Keratinocyte (primary cell): ENCODE measurements around the gene CLEC3B. TPM values are rescaled to one million over a fixed set of nuclear protein-coding genes. Genes with fewer than 3 reads are reported as not detected.

ENCODE experiments used
- DNase-seq: peaks from one replicate; pipeline ENCODE4 v3.0.0-alpha.2; 2011; ENCODE audit warnings: low read depth, missing footprints, low spot score
- FAIRE-seq: peaks from 2 replicates; lab custom pipeline; 2011; peaks lifted over from hg19 to GRCh38; lab: Jason Lieb, UNC
- H2AFZ ChIP-seq: 2 replicates; pipeline ENCODE4 v1.6.0; 2012; ENCODE audit warnings: low read length, control low read depth, inconsistent platforms; ENCODE audit not compliant: control insufficient read depth
- H3K27ac ChIP-seq: 2 replicates; pipeline ENCODE4 v1.5.1; 2011; ENCODE audit warnings: low read length; ENCODE audit not compliant: control insufficient read depth, insufficient read depth
- H3K27me3 ChIP-seq: 3 replicates; pipeline ENCODE4 v1.6.0; 2011; ENCODE audit warnings: low read length; ENCODE audit not compliant: control insufficient read depth, insufficient read depth; ENCODE audit errors: extremely low read depth
- H3K36me3 ChIP-seq, 2 experiments: 2 replicates in 1 of 2; 3 replicates in 1 of 2; pipeline ENCODE4 v1.5.1; 2011; ENCODE audit warnings: low read length in 2 of 2, mild to moderate bottlenecking in 1 of 2; ENCODE audit not compliant: control insufficient read depth in 2 of 2, insufficient read depth in 2 of 2; ENCODE audit errors: extremely low read depth in 1 of 2
- H3K4me1 ChIP-seq: 3 replicates; pipeline ENCODE4 v1.5.1; 2011; ENCODE audit warnings: low read length; ENCODE audit not compliant: control insufficient read depth, insufficient read depth; ENCODE audit errors: extremely low read depth
- H3K4me2 ChIP-seq: 3 replicates; pipeline ENCODE4 v1.6.0; 2011; ENCODE audit warnings: low read depth, low read length; ENCODE audit not compliant: control insufficient read depth, insufficient read depth; ENCODE audit errors: extremely low read depth
- H3K4me3 ChIP-seq, 3 experiments: fragments of 200-600 bp in 1 of 3; sonication (generic) in 1 of 3; 2 replicates in 2 of 3; 3 replicates in 1 of 3; pipeline ENCODE4 v1.5.1; 2011 to 2016; ENCODE audit warnings: low read length in 3 of 3, mild to moderate bottlenecking in 3 of 3, control low read depth in 2 of 3, inconsistent platforms in 1 of 3, low read depth in 1 of 3, mixed read lengths in 1 of 3, mixed run types in 1 of 3, moderate library complexity in 1 of 3; ENCODE audit not compliant: control insufficient read depth in 2 of 3, insufficient read depth in 2 of 3; ENCODE audit errors: extremely low read depth in 1 of 3
- H3K79me2 ChIP-seq: 2 replicates; pipeline ENCODE4 v1.6.0; 2012; ENCODE audit warnings: low read length; ENCODE audit not compliant: control insufficient read depth, insufficient read depth
- H3K9ac ChIP-seq: 3 replicates; pipeline ENCODE4 v1.6.0; 2011; ENCODE audit warnings: low read length; ENCODE audit not compliant: control insufficient read depth, insufficient read depth; ENCODE audit errors: extremely low read depth
- H3K9me1 ChIP-seq: 3 replicates; pipeline ENCODE4 v1.6.0; 2011; ENCODE audit warnings: low read length; ENCODE audit not compliant: control insufficient read depth, insufficient read depth; ENCODE audit errors: extremely low read depth
- H3K9me3 ChIP-seq: 2 replicates; pipeline ENCODE4 v1.5.1; 2012; ENCODE audit warnings: low read depth, low read length; ENCODE audit not compliant: control insufficient read depth
- H4K20me1 ChIP-seq: 3 replicates; pipeline ENCODE4 v1.6.0; 2011; ENCODE audit warnings: low read length; ENCODE audit not compliant: control insufficient read depth, insufficient read depth; ENCODE audit errors: extremely low read depth
- EZH2 ChIP-seq: IDR thresholded peaks from one replicate; pipeline ENCODE4 v1.6.1; 2012; ENCODE audit warnings: inconsistent platforms, mild to moderate bottlenecking, low read length, moderate library complexity
- dilution Hi-C: fragments of 300-500 bp; cut with MboI; formaldehyde crosslinking; loops from one replicate; pipeline ENCODE4 v1.7.0; 2020; ENCODE audit warnings: low sequenced_read_pairs; ENCODE audit not compliant: extremely low pct_ligation_motif_present
- polyA plus RNA-seq, 5 experiments: library from polyadenylated mRNA; depleted of rRNA in 3 of 5; stranded (reverse) in 3 of 5; stranded (forward) in 1 of 5; unstranded in 1 of 5; fragments of >200 nt; gene quantifications; 1 replicate in 1 of 5; 2 replicates in 3 of 5; 3 replicates in 1 of 5; pipeline versions ENCODE4 v1.2.1 to v1.2.3, GENCODE V29; 2011 to 2012; ENCODE audit warnings: missing spikeins in 2 of 5, low read depth in 1 of 5, low replicate concordance in 1 of 5
- TF ChIP-seq, protein P1 (sequence below), 3 experiments: IDR thresholded peaks in 1 of 3; conservative IDR thresholded peaks in 1 of 3; optimal IDR thresholded peaks in 1 of 3; 2 replicates in 2 of 3; 3 replicates in 1 of 3; pipeline versions ENCODE3 to v1.5.1; 2011; ENCODE audit warnings: low read length in 3 of 3, mild to moderate bottlenecking in 3 of 3, moderate library complexity in 2 of 3, control low read depth in 1 of 3, inconsistent platforms in 1 of 3; ENCODE audit not compliant: insufficient read depth in 2 of 3; ENCODE audit errors: extremely low read depth in 1 of 3

The CLEC3B gene
- polyA plus RNA-seq, 1 donor (not counting 4 experiments of a cell fraction or from before 2014, with no cell fraction given), result not detected

DNA sequence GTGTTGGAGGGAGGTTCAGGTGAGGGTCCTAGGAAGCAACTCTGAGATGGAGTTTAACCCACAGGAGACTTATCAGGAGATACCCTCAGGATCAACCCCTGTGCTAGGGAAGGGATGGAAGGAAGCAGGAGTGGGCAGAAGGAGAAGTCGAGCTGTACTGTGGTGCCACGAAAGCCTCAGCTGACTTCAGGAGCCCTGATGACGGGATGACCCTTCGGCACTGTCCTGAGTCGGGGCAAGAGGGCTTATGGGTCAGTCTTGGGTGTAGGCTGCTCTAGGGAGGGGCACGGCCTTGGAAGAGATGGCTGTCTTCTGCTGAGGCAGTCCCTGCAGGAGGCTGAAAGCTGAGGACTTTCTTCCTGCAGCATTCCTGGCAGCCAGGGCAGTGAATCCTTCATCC, 7.7 kb downstream of the CLEC3B start:
- no peak for FAIRE-seq
- no peak for TF ChIP-seq EZH2
- TF ChIP-seq, protein P1, sequence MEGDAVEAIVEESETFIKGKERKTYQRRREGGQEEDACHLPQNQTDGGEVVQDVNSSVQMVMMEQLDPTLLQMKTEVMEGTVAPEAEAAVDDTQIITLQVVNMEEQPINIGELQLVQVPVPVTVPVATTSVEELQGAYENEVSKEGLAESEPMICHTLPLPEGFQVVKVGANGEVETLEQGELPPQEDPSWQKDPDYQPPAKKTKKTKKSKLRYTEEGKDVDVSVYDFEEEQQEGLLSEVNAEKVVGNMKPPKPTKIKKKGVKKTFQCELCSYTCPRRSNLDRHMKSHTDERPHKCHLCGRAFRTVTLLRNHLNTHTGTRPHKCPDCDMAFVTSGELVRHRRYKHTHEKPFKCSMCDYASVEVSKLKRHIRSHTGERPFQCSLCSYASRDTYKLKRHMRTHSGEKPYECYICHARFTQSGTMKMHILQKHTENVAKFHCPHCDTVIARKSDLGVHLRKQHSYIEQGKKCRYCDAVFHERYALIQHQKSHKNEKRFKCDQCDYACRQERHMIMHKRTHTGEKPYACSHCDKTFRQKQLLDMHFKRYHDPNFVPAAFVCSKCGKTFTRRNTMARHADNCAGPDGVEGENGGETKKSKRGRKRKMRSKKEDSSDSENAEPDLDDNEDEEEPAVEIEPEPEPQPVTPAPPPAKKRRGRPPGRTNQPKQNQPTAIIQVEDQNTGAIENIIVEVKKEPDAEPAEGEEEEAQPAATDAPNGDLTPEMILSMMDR (optimal IDR thresholded peaks at IDR 0.05 in 1 of 3, IDR thresholded peaks at IDR 0.05 in 1 of 3, conservative IDR thresholded peaks at IDR 0.05 in 1 of 3; ENCODE audit: extremely low read depth in 1 of 3, insufficient read depth in 2 of 3, low read length in 3 of 3), result no peak

DNA sequence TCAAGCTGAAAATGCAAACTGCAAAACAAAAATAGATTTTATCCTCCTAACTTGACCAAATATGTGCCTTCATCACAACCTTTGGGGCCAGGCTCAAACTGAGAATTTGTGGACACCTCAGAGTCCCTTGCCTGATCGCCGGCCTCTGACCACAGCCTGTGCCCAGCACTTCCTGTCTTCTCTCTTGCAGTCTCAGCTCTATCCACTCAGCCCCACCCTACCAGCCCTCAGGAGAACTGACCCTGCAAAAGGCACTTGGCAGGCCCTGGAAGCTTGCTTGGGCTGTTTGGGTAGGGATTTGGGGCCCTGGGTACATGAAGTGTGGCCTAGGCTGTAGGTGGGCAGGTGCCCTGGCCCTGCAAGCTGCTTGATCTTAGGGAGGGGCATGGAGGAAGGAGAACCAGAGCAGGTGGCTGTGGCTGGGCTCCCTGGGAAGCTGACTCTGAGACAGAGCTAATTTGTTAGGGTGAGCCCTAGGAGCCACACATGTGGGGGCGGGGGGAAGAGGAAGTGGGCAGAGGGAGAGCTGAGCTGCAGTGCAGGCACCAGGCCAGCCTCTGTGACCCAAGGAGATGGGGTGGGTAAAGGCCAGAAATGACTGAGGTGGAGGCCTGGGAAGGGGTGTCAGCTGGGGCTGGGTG, 8.6 kb downstream of the CLEC3B start:
- H3K27me3 ChIP-seq, result no peaks in the 10 kb centered on the region
- no peak for FAIRE-seq

More for the DNA sequence above, 7.7 kb downstream of the CLEC3B start:
- dilution Hi-C loops, result no loop called here
- Histone ChIP-seq H3K36me3 (no peaks in the 10 kb centered on the region), H3K4me3 (no peak overlapping the region), H3K9ac (no peak overlapping the region), H3K4me1 (peaks cover 12% of the 10 kb centered on the region), H3K27ac (no peak overlapping the region), H3K4me2 (no peak overlapping the region), H3K9me3 (no peaks in the 10 kb centered on the region), H2AFZ (no peak overlapping the region), H3K79me2 (no peaks in the 10 kb centered on the region), H3K9me1 (no peaks in the 10 kb centered on the region), H3K27me3 (no peaks in the 10 kb centered on the region), H4K20me1 (no peaks in the 10 kb centered on the region)
- no peak for DNase-seq

More for the DNA sequence above, 8.6 kb downstream of the CLEC3B start:
- H3K79me2 ChIP-seq, result no peaks in the 10 kb centered on the region
- H4K20me1 ChIP-seq, result no peaks in the 10 kb centered on the region
- no peak overlapping the region for H3K27ac ChIP-seq
- H3K4me1 ChIP-seq, result peaks cover 10% of the 10 kb centered on the region
- H3K9me3 ChIP-seq, result no peaks in the 10 kb centered on the region
- no peaks in the 10 kb centered on the region for H3K36me3 ChIP-seq
- dilution Hi-C loops, result no loop called here
- no peak overlapping the region for H2AFZ ChIP-seq
- no peak overlapping the region for H3K9ac ChIP-seq
- no peak for DNase-seq
- no peak for TF ChIP-seq EZH2
- TF ChIP-seq, protein P1 (optimal IDR thresholded peaks at IDR 0.05 in 1 of 3, IDR thresholded peaks at IDR 0.05 in 1 of 3, conservative IDR thresholded peaks at IDR 0.05 in 1 of 3; ENCODE audit: extremely low read depth in 1 of 3, insufficient read depth in 2 of 3, low read length in 3 of 3), result no peak
- no peaks in the 10 kb centered on the region for H3K9me1 ChIP-seq
- no peak overlapping the region for H3K4me3 ChIP-seq
- no peak overlapping the region for H3K4me2 ChIP-seq
